ENCODE data around the gene MTUS2.

GRCh38 chr13:28837111-28837510, 17.0 kb downstream of the MTUS2 start:
- TF ChIP-seq CTCF (IDR thresholded peaks at IDR 0.05) (no peak), EP300 (IDR thresholded peaks at IDR 0.05; ENCODE audit: low read depth) (no peak), POLR2A (IDR thresholded peaks at IDR 0.05) (no peak)
